Nephron (organoid): ENCODE measurements around the gene TOR2A.

Source experiments
- H3K27ac Mint-ChIP-seq, 3 experiments: 2 replicates each; pipeline ENCODE4 v1.8.0; 2020; ENCODE audit warnings: mixed read lengths in 3 of 3, mild to moderate bottlenecking in 2 of 3, moderate library complexity in 1 of 3
- H3K27me3 Mint-ChIP-seq: 2 replicates; pipeline ENCODE4 v1.8.0; 2021; ENCODE audit warnings: low read depth, mild to moderate bottlenecking, moderate library complexity, mixed read lengths
- H3K36me3 Mint-ChIP-seq: 2 replicates; pipeline ENCODE4 v1.8.0; 2020; ENCODE audit warnings: low read depth, mixed read lengths
- H3K4me1 Mint-ChIP-seq: 2 replicates; pipeline ENCODE4 v1.8.0; 2020; ENCODE audit warnings: mixed read lengths
- H3K4me3 Mint-ChIP-seq, 3 experiments: 2 replicates each; pipeline ENCODE4 v1.8.0; 2020; ENCODE audit warnings: mild to moderate bottlenecking in 3 of 3, mixed read lengths in 3 of 3, moderate library complexity in 2 of 3
- H3K9me3 Mint-ChIP-seq: 2 replicates; pipeline ENCODE4 v1.8.0; 2020; ENCODE audit warnings: mixed read lengths
- CTCF ChIP-seq, 3 experiments: fragments of 200-600 bp; sonication (generic); IDR thresholded peaks; one replicate each; pipeline ENCODE4 v1.5.0; 2021; ENCODE audit warnings: antibody characterized with exemption in 3 of 3; ENCODE audit not compliant: unreplicated experiment in 3 of 3

Gene TOR2A

DNA sequence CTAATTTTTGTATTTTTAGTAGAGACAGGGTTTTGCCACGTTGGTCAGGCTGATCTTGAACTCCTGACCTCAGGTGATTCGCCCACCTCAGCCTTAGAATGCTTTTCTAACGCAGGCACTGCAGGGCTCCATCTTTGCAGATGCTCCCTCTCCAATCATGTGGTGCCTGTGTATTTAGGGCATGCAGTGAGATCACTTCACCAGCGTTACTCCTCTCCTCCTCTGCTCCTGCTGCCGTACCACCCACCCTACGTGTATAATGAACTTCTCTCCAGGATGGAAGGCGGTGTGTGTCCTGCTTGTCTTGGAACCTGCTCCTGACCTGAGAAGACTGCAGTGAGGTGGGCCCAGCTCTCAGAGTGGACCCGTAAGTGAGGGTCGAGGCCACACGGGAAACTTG lies 42.0 kb downstream of the TOR2A start:
- H3K9me3 Mint-ChIP-seq, result no peaks in the 10 kb centered on the region
- no peak overlapping the region for H3K27ac Mint-ChIP-seq
- H3K4me3 Mint-ChIP-seq, result no peak overlapping the region
- peaks cover 31% of the 10 kb centered on the region for H3K36me3 Mint-ChIP-seq
- no peak for TF ChIP-seq CTCF (IDR thresholded peaks at IDR 0.05; ENCODE audit: unreplicated experiment in 3 of 3)
- H3K27me3 Mint-ChIP-seq, result no peaks in the 10 kb centered on the region
- H3K4me1 Mint-ChIP-seq, result peaks cover 17% of the 10 kb centered on the region

GRCh38 chr9:127692071-127692470 lies 43.0 kb downstream of the TOR2A start:
- Mint-ChIP-seq H3K27ac (no peak overlapping the region), H3K27me3 (no peaks in the 10 kb centered on the region), H3K4me1 (peaks cover 11% of the 10 kb centered on the region), H3K9me3 (no peaks in the 10 kb centered on the region), H3K36me3 (peaks cover 37% of the 10 kb centered on the region), H3K4me3 (no peak overlapping the region)
- no peak for TF ChIP-seq CTCF (IDR thresholded peaks at IDR 0.05; ENCODE audit: unreplicated experiment in 3 of 3)

DNA sequence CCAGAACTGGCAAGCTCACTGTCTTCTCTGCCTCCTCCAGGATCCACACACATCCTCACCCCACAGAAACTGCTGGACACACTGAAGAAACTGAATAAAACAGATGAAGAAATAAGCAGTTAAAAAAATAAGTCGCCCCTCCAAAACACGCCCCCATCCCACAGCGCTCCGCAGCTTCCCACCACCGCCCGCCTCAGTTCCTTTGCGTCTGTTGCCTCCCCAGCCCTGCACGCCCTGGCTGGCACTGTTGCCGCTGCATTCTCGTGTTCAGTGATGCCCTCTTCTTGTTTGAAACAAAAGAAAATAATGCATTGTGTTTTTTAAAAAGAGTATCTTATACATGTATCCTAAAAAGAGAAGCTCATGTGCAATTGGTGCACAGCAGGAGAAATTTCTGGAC lies 44.4 kb downstream of the TOR2A start:
- Mint-ChIP-seq H3K27me3 (no peaks in the 10 kb centered on the region), H3K4me1 (peaks cover 10% of the 10 kb centered on the region), H3K27ac (no peak overlapping the region), H3K9me3 (no peaks in the 10 kb centered on the region), H3K4me3 (no peak overlapping the region), H3K36me3 (peaks cover 37% of the 10 kb centered on the region)
- TF ChIP-seq CTCF (IDR thresholded peaks at IDR 0.05; ENCODE audit: unreplicated experiment in 3 of 3), result no peak

GRCh38 chr9:127689329-127690000 lies 45.6 kb downstream of the TOR2A start:
- H3K27ac Mint-ChIP-seq, result no peak overlapping the region
- no peaks in the 10 kb centered on the region for H3K9me3 Mint-ChIP-seq
- no peaks in the 10 kb centered on the region for H3K27me3 Mint-ChIP-seq
- H3K4me1 Mint-ChIP-seq, result no peaks in the 10 kb centered on the region
- H3K4me3 Mint-ChIP-seq, result no peak overlapping the region
- TF ChIP-seq CTCF (IDR thresholded peaks at IDR 0.05; ENCODE audit: unreplicated experiment in 3 of 3), result no peak
- H3K36me3 Mint-ChIP-seq, result peaks cover 37% of the 10 kb centered on the region

GRCh38 chr9:127686461-127687393 lies 48.4 kb downstream of the TOR2A start:
- Mint-ChIP-seq H3K36me3 (peaks cover 41% of the 10 kb centered on the region), H3K27ac (no peak overlapping the region), H3K9me3 (no peaks in the 10 kb centered on the region), H3K27me3 (no peaks in the 10 kb centered on the region), H3K4me1 (no peaks in the 10 kb centered on the region), H3K4me3 (no peak overlapping the region)
- no peak for TF ChIP-seq CTCF (IDR thresholded peaks at IDR 0.05; ENCODE audit: unreplicated experiment in 3 of 3)
